ELR (cell line): Measurements from ENCODE around the gene GPN3.
"Not testable (repeated sequence)": the region's sequence is repeated elsewhere in the genome, so short reads cannot be mapped to it uniquely, and the experiment has no call there.

Experiments
- DNase-seq: peaks from one replicate; pipeline ENCODE4 v3.0.0-alpha.2; 2015; ENCODE audit warnings: low read depth

GPN3 gene

GRCh38 chr12:110444455-110444854 is 23.6 kb downstream of the GPN3 start:
- DNase-seq = no peak

- DNase-seq = peak; percentile 65
Measured at GRCh38 chr12:110436231-110436630, 31.8 kb downstream of the GPN3 start.

- no peak for DNase-seq
Measured at GRCh38 chr12:110431957-110432587, 36.0 kb downstream of the GPN3 start.

GRCh38 chr12:110429676-110430075 is 38.4 kb downstream of the GPN3 start:
- DNase-seq = not testable (repeated sequence)

GRCh38 chr12:110426406-110426805 is 41.7 kb downstream of the GPN3 start:
- no peak for DNase-seq

- DNase-seq = no peak
Measured at GRCh38 chr12:110424237-110424636, 43.8 kb downstream of the GPN3 start.

- no peak for DNase-seq
Measured at GRCh38 chr12:110421701-110422100, 46.4 kb downstream of the GPN3 start.

- no peak for DNase-seq
Measured at GRCh38 chr12:110421159-110421661, 46.8 kb downstream of the GPN3 start.

- DNase-seq = not testable (repeated sequence)
Measured at GRCh38 chr12:110420644-110421043, 47.4 kb downstream of the GPN3 start.

- not testable (repeated sequence) for DNase-seq
Measured at GRCh38 chr12:110417113-110417512, 50.9 kb downstream of the GPN3 start.

- DNase-seq = peak; percentile 47
Measured at GRCh38 chr12:110410086-110410485, 58.0 kb downstream of the GPN3 start.

GRCh38 chr12:110405126-110405662 is 62.9 kb downstream of the GPN3 start:
- DNase-seq = not testable (repeated sequence)

GRCh38 chr12:110403976-110404682 is 63.9 kb downstream of the GPN3 start:
- peak; percentile 88 for DNase-seq

- peak; percentile 93 for DNase-seq
Measured at GRCh38 chr12:110403146-110403975, 64.7 kb downstream of the GPN3 start, which contains the start of gene ANAPC7. TSS of gene ANAPC7 (minus strand) at chr12:110403708. CDS start at chr12:110403627, 81 bp downstream.
